ENCODE results near the gene CERCAM. TPM values are rescaled to one million over a fixed set of nuclear protein-coding genes. Genes with fewer than 3 reads are reported as not detected.

The CERCAM gene
- total and polyA plus RNA-seq, 2 of the 13 experiments (the other 11 are each of a cell fraction or from before 2014, with no cell fraction given) = 9.0 to 17.1 TPM

DNA sequence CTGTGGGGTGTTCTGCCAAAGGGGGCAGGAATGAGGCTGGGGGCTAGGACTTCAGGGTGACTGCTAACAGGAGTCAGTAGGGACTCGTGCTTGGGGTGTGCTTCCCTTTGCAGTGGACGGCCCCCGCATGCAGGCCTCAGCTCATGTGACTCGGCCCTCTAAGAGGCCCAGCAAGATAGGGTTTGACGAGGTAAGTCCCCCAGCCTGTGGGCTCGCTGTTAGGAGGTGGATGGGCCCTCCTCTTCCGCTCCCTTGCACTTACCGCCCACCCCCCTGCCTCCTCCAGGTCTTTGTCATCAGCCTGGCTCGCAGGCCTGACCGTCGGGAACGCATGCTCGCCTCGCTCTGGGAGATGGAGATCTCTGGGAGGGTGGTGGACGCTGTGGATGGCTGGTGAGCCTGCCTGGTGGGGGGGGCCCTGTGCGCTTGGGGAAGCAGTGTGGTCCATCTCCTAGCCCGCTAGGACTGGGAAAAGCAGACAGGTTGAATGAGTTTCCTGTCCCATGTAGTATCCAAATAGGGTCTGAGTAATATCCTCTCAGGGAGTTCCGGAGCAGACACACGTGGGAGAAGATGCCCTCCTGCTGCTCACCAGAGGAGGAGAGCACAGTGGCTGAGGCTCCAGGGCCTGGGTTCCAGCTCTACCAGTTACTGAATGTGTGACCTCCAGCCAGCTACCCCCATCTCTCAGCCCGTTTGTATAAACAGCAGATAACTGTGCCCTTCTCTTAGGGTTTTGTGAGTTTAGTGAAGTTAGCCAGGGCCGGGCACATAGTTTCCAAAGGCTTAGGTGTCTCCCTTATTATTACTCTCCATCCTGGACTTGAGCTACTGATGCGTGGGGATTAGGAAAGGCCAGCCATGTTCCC, 8.2 kb downstream of the CERCAM start:
- no peak for DNase-seq (ENCODE audit: low spot score)
- no peaks in the 10 kb centered on the region for H3K79me2 ChIP-seq (ENCODE audit: insufficient read depth, low read length)
- H2AFZ ChIP-seq (ENCODE audit: low read length) = no peak overlapping the region
- no peak overlapping the region for H3K4me3 ChIP-seq (replicated peaks in 1 of 3; ENCODE audit: insufficient read depth in 1 of 3, low read depth in 2 of 3, low read length in 3 of 3)
- no peak overlapping the region for H3K4me2 ChIP-seq (ENCODE audit: low read depth, low read length)
- H3K36me3 ChIP-seq (replicated peaks in 1 of 2; ENCODE audit: control insufficient read depth in 1 of 2, insufficient read depth in 2 of 2, low read length in 2 of 2) = no peaks in the 10 kb centered on the region
- in situ Hi-C loops (cut with HindIII; ENCODE audit: extremely low pct_ligation_motif_present, low pct_unique_long_range_greater_than_20kb) (no loop called here), intact Hi-C loops (cut with micrococcal nuclease; ENCODE audit: unreplicated experiment) (no loop called here)
- H3K9me3 ChIP-seq (ENCODE audit: low read length) = no peaks in the 10 kb centered on the region
- H3K4me1 ChIP-seq (ENCODE audit: insufficient read depth, low read length) = no peaks in the 10 kb centered on the region
- H3K27me3 ChIP-seq (ENCODE audit: control insufficient read depth in 1 of 2, insufficient read depth in 2 of 2, low read length in 2 of 2) = no peaks in the 10 kb centered on the region
- TF ChIP-seq ZNF891 (CRISPR knock-in tag; IDR thresholded peaks at IDR 0.05) (no peak), GATAD2A (CRISPR knock-in tag; IDR thresholded peaks at IDR 0.05) (no peak), HNRNPUL1 (IDR thresholded peaks at IDR 0.05; ENCODE audit: low read depth, low read length) (no peak), MATR3 (CRISPR knock-in tag; IDR thresholded peaks at IDR 0.05) (no peak), SETDB1 (CRISPR knock-in tag; IDR thresholded peaks at IDR 0.05; ENCODE audit: borderline replicate concordance) (no peak), U2AF1 (optimal IDR thresholded peaks at IDR 0.05; ENCODE audit: low read depth, low read length) (no peak), SALL2 (CRISPR knock-in tag; IDR thresholded peaks at IDR 0.05) (no peak), ZFP1 (CRISPR knock-in tag; IDR thresholded peaks at IDR 0.05) (no peak), ZNF367 (CRISPR knock-in tag; IDR thresholded peaks at IDR 0.05; ENCODE audit: borderline replicate concordance) (no peak), ZNF782 (CRISPR knock-in tag; IDR thresholded peaks at IDR 0.05; ENCODE audit: borderline replicate concordance) (no peak), ZMYM2 (CRISPR knock-in tag; IDR thresholded peaks at IDR 0.05) (no peak), POLR2AphosphoS5 (IDR thresholded peaks at IDR 0.05; ENCODE audit: low read depth, low read length) (no peak)
- TF ChIP-seq, protein P1, sequence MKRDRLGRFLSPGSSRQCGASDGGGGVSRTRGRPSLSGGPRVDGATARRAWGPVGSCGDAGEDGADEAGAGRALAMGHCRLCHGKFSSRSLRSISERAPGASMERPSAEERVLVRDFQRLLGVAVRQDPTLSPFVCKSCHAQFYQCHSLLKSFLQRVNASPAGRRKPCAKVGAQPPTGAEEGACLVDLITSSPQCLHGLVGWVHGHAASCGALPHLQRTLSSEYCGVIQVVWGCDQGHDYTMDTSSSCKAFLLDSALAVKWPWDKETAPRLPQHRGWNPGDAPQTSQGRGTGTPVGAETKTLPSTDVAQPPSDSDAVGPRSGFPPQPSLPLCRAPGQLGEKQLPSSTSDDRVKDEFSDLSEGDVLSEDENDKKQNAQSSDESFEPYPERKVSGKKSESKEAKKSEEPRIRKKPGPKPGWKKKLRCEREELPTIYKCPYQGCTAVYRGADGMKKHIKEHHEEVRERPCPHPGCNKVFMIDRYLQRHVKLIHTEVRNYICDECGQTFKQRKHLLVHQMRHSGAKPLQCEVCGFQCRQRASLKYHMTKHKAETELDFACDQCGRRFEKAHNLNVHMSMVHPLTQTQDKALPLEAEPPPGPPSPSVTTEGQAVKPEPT (CRISPR knock-in tag; IDR thresholded peaks at IDR 0.05; ENCODE audit: low read depth) = no peak
- TF ChIP-seq, protein P2, sequence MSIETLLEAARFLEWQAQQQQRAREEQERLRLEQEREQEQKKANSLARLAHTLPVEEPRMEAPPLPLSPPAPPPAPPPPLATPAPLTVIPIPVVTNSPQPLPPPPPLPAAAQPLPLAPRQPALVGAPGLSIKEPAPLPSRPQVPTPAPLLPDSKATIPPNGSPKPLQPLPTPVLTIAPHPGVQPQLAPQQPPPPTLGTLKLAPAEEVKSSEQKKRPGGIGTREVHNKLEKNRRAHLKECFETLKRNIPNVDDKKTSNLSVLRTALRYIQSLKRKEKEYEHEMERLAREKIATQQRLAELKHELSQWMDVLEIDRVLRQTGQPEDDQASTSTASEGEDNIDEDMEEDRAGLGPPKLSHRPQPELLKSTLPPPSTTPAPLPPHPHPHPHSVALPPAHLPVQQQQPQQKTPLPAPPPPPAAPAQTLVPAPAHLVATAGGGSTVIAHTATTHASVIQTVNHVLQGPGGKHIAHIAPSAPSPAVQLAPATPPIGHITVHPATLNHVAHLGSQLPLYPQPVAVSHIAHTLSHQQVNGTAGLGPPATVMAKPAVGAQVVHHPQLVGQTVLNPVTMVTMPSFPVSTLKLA (IDR thresholded peaks at IDR 0.05) = no peak
- POLR2A ChIA-PET = interaction anchor here (0.8 kb wide), 1 partner anchor 8 kb away, joined by 3 read pairs; the partner anchor contains the start of gene CERCAM
- H4K20me1 ChIP-seq (ENCODE audit: insufficient read depth, low read length) = no peaks in the 10 kb centered on the region
- WGBS (ENCODE audit: low lambda C conversion rate) = 89% methylated on average over 14 of the region's 22 CpGs
- H3K9ac ChIP-seq (ENCODE audit: insufficient read depth, low read depth, low read length) = no peak overlapping the region
- no peak; the same call in 2 of the 3 replicates for ATAC-seq
- BruUV-seq (replicated peaks) = no TSS peak
- CTCF ChIA-PET (ENCODE audit: low intra/inter-chr PET ratio, low total read pairs) = no interaction called here
- FAIRE-seq = no peak
- no peak overlapping the region for H3K27ac ChIP-seq (ENCODE audit: extremely low read length, insufficient read depth, low read length)

All from HepG2 (cell line).